ENCODE results near the gene ULK1. TPM values are rescaled to one million over a fixed set of nuclear protein-coding genes. Genes with fewer than 3 reads are reported as not detected.

ULK1 gene
- total RNA-seq, 4 donors from 2014 or later = 27.9 to 81.2 (median 48.6) TPM

DNA sequence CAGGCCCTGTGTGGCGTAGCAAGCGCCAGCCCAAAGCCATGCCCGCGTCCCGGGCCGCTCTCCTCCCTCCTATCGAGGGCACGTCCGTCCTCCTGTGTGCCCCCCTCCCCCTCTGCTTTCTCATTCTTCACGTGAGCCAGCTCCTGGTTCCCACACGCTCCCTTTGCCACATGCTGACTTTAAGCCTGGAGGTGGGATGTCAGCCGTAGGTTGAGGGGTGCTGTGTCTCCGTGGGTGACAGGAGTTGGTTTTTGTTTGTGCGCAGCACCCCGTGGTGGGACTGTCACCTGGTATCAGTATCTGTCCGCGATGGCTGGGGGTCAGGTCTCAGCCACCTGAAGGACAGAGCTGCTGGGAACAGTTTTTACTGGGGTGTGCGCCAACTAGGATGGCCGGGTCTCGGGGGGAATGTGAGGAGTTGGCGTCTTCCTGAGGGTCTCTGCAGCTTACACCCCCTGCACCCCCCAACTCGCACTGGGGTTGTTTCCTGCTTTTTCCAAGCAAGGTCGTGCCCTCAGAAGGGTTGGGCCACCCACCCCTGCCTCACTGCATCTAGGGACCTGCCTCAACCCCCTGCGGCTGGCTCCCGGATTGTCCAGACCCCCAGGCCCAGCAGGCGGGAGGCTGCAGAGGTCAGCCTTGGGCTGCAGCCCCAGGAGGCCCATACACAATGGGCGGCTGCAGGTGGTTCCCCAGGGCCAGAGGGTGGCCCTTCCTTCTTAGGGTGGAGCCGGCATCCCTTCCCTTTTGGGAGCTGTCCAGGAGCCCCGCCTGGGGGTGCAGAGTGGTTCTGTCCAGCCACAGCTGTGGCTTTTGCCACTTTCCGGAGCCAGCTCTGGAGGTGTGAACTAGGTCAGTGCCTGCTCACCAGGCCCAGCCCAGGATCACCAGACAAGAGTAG is 7.3 kb downstream of the ULK1 start:
- DNase-seq = peak; percentile 85 to 91
- peak; percentile 75 to 84 for ATAC-seq
- Histone ChIP-seq H3K27me3 (no peaks in the 10 kb centered on the region), H3K4me1 (peaks cover 65 to 86% of the 10 kb centered on the region in 2 donors), H3K9me3 (no peaks in the 10 kb centered on the region), H3K36me3 (peaks cover 0 to 5% of the 10 kb centered on the region in 2 donors), H3K4me3 (peak overlapping the region; percentile 19 to 29 (median 26)), H3K27ac (peak overlapping the region; percentile 94 to 100 (median 98))
- intact Hi-C loops (cut with DNase I; ENCODE audit: low total_unique reads) = no loop called here
- in situ Hi-C loops (cut with MboI; ENCODE audit: low sequenced_read_pairs in 4 of 4) = no loop called here
- TF ChIP-seq, protein P1, sequence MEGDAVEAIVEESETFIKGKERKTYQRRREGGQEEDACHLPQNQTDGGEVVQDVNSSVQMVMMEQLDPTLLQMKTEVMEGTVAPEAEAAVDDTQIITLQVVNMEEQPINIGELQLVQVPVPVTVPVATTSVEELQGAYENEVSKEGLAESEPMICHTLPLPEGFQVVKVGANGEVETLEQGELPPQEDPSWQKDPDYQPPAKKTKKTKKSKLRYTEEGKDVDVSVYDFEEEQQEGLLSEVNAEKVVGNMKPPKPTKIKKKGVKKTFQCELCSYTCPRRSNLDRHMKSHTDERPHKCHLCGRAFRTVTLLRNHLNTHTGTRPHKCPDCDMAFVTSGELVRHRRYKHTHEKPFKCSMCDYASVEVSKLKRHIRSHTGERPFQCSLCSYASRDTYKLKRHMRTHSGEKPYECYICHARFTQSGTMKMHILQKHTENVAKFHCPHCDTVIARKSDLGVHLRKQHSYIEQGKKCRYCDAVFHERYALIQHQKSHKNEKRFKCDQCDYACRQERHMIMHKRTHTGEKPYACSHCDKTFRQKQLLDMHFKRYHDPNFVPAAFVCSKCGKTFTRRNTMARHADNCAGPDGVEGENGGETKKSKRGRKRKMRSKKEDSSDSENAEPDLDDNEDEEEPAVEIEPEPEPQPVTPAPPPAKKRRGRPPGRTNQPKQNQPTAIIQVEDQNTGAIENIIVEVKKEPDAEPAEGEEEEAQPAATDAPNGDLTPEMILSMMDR (IDR thresholded peaks at IDR 0.05 in 4 of 5, conservative IDR thresholded peaks at IDR 0.05 in 1 of 5) = no peak
- TF ChIP-seq POLR2A (IDR thresholded peaks at IDR 0.05) = no peak

DNA sequence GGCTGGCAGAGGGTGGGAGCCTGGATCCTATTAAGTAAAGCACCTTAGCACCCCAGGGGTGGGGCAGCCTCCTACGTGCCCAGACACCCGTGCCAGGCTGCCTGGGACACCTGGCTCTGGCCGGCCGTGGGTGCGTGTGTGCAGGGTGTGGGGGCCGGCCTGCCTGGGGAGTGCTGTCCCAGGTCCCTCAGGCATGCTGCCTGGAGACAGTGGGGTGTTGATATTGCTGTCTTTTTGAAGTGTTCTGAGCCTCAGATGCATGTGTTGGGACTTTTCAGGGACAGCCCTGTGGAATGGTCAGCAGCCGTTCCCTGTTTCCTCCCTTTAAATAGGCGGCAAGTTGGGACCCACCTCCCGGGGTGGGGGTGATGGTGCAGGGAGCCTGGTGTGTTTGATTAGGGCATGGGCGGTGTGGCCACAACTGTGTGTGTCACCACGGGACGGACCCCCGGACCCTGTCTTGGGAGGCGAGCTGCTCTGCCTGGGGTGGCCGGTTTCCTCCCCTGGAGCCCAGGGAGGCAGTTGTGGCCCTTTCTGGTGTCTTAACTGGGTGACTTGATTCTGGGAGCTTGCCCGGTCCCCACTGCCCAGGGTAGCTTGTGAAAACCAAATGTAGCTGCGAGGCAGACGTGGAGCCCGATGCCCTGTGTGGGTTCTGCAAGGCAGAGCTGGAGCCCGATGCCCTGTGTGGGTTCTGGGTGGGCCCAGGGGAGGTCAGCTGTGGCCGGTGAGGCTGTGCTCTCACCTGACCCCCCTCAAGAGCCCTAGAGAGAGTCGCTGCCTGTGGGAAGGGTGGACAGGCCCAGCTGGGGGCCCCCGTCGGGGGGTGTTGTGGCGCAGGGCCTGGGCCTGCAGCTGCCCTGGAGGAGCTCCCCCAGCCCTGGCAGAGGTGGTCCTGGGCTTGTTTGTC is 8.2 kb downstream of the ULK1 start:
- Histone ChIP-seq H3K27me3 (no peaks in the 10 kb centered on the region), H3K4me3 (peak overlapping the region; percentile 19 to 29 (median 26)), H3K9me3 (no peaks in the 10 kb centered on the region), H3K4me1 (peaks cover 56 to 77% of the 10 kb centered on the region in 2 donors), H3K36me3 (peaks cover 0 to 13% of the 10 kb centered on the region in 2 donors), H3K27ac (peak overlapping the region; percentile 94 to 100 (median 98))
- ATAC-seq (no peak), DNase-seq (peak in 1 of 2 donors; percentile 13)
- in situ Hi-C loops (cut with MboI; ENCODE audit: low sequenced_read_pairs in 4 of 4) = no loop called here
- TF ChIP-seq, protein P1 (IDR thresholded peaks at IDR 0.05 in 4 of 5, conservative IDR thresholded peaks at IDR 0.05 in 1 of 5) = no peak
- no peak for TF ChIP-seq POLR2A (IDR thresholded peaks at IDR 0.05)
- intact Hi-C loops (cut with DNase I; ENCODE audit: low total_unique reads) = no loop called here

- Histone ChIP-seq H3K4me3 (no peak overlapping the region), H3K9me3 (no peaks in the 10 kb centered on the region), H3K4me1 (peaks cover 46 to 67% of the 10 kb centered on the region in 2 donors), H3K27me3 (no peaks in the 10 kb centered on the region), H3K27ac (peak overlapping the region; percentile 94 to 100 (median 98)), H3K36me3 (peaks cover 0 to 15% of the 10 kb centered on the region in 2 donors)
- ATAC-seq (no peak), DNase-seq (peak in 1 of 2 donors; percentile 24)
- intact Hi-C loops (cut with DNase I; ENCODE audit: low total_unique reads) (no loop called here), in situ Hi-C loops (cut with MboI; ENCODE audit: low sequenced_read_pairs in 4 of 4) (no loop called here)
- no peak for TF ChIP-seq POLR2A (IDR thresholded peaks at IDR 0.05)
- TF ChIP-seq, protein P1 (IDR thresholded peaks at IDR 0.05 in 4 of 5, conservative IDR thresholded peaks at IDR 0.05 in 1 of 5) = no peak
These were observed 9.1 kb downstream of the ULK1 start for GRCh38 chr12:131903270-131904255.

GRCh38 chr12:131904346-131904745 is 9.9 kb downstream of the ULK1 start:
- no peak for ATAC-seq
- Histone ChIP-seq H3K9me3 (no peaks in the 10 kb centered on the region), H3K36me3 (peaks cover 0 to 18% of the 10 kb centered on the region in 2 donors), H3K27me3 (no peaks in the 10 kb centered on the region), H3K4me3 (no peak overlapping the region), H3K27ac (peak overlapping the region in 2 of 4 donors; percentile 15 to 32), H3K4me1 (peaks cover 46 to 62% of the 10 kb centered on the region in 2 donors)
- no peak for TF ChIP-seq POLR2A (IDR thresholded peaks at IDR 0.05)
- TF ChIP-seq, protein P1 (IDR thresholded peaks at IDR 0.05 in 4 of 5, conservative IDR thresholded peaks at IDR 0.05 in 1 of 5) = no peak
- in situ Hi-C loops (cut with MboI; ENCODE audit: low sequenced_read_pairs in 4 of 4) = no loop called here
- intact Hi-C loops (cut with DNase I; ENCODE audit: low total_unique reads) = no loop called here
- no peak for DNase-seq
